GM18519 (cell line): ENCODE results near the gene FOCAD.
"Not testable (repeated sequence)": the region's sequence is repeated elsewhere in the genome, so short reads cannot be mapped to it uniquely, and the experiment has no call there.

Experiments used
- ATAC-seq: cut with Tn5 transposase; IDR thresholded peaks from one replicate; pipeline ENCODE4 v1.9.1; 2021; ENCODE audit warnings: mild to moderate bottlenecking, moderate library complexity; ENCODE audit not compliant: unreplicated experiment, low FRiP score

FOCAD gene

GRCh38 chr9:20684035-20684874 lies at the start of gene FOCAD:
TSS of gene FOCAD (plus strand) at chr9:20684259. CDS start at chr9:20715354, 31,095 bp downstream.
- peak; percentile 98 for ATAC-seq

- ATAC-seq: no peak
Observed at GRCh38 chr9:20634895-20635294, 49.2 kb upstream of the FOCAD start.

- no peak for ATAC-seq
Observed at GRCh38 chr9:20636888-20637440, 47.1 kb upstream of the FOCAD start.

GRCh38 chr9:20640331-20641187 lies 43.5 kb upstream of the FOCAD start:
- peak; percentile 82 for ATAC-seq

GRCh38 chr9:20642045-20642444 lies 42.0 kb upstream of the FOCAD start:
- no peak for ATAC-seq

GRCh38 chr9:20643660-20644059 lies 40.4 kb upstream of the FOCAD start:
- ATAC-seq: no peak

- ATAC-seq: no peak
Observed at GRCh38 chr9:20646656-20647055, 37.4 kb upstream of the FOCAD start.

GRCh38 chr9:20649381-20649780 lies 34.7 kb upstream of the FOCAD start:
- ATAC-seq: no peak

- ATAC-seq: no peak
Observed at GRCh38 chr9:20650313-20650712, 33.7 kb upstream of the FOCAD start.

GRCh38 chr9:20650750-20651299 lies 33.2 kb upstream of the FOCAD start:
- ATAC-seq: no peak

GRCh38 chr9:20651939-20652338 lies 32.1 kb upstream of the FOCAD start:
- no peak for ATAC-seq

GRCh38 chr9:20658246-20658667 lies 25.8 kb upstream of the FOCAD start:
- ATAC-seq: not testable (repeated sequence)

- ATAC-seq: no peak
Observed at GRCh38 chr9:20658677-20659473, 25.2 kb upstream of the FOCAD start.

GRCh38 chr9:20659474-20659967 lies 24.5 kb upstream of the FOCAD start:
- ATAC-seq: no peak

GRCh38 chr9:20662156-20662555 lies 21.9 kb upstream of the FOCAD start:
- no peak for ATAC-seq

GRCh38 chr9:20663133-20663532 lies 20.9 kb upstream of the FOCAD start:
- no peak for ATAC-seq

GRCh38 chr9:20664501-20664900 lies 19.6 kb upstream of the FOCAD start:
- no peak for ATAC-seq

- no peak for ATAC-seq
Observed at GRCh38 chr9:20670395-20670794, 13.7 kb upstream of the FOCAD start.

- no peak for ATAC-seq
Observed at GRCh38 chr9:20671635-20672034, 12.4 kb upstream of the FOCAD start.

- ATAC-seq: not testable (repeated sequence)
Observed at GRCh38 chr9:20673537-20673936, 10.5 kb upstream of the FOCAD start.
